ENCODE results near the gene CDC42BPA. TPM values are rescaled to one million over a fixed set of nuclear protein-coding genes. Genes with fewer than 3 reads are reported as not detected.

The CDC42BPA gene
- total RNA-seq, 2 donors from 2014 or later: 30.0 to 34.3 TPM

DNA sequence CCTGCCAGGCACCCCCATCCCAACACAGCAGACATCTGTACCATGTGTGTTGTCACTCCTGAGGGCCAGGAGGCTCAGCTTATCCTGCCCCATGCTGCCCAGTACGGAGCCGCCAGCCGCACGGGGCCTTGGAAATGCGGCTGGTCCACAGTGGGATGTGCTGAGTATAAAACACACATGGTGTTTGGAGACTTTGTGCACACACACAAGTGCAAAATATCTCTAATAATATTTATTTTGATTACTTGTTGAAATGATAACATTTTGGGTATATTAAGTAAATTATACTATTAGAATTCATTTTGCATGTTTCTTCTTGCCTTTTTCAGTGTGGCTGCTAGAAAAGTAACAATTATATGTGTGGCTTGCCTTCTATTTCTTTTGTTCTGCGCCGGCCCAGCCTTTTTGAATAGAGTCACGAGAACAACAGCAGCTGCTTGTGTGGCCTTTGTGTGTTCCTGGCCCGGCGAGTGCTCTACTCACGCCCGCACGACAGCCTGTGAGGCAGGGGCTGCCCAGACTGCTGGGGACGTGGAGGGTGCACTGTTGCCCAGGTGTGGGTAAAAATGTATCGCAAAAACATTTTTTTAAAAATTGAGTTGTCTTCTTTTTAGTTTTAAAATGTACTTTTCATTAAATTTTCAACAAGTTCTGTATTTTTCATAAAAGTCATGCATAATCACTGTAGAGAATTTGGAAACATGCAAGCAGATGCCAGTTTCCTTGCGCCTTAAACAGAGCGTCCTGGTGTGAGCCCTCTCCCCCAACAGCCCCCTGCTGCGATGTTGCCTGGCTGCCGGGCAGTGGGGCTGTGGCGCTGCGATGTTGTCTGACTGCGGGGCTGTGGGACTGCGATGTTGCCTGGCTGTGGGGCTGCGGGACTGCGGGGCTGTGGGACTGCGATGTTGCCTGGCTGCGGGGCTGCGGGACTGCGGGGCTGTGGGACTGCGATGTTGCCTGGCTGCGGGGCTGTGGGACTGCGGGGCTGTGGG lies 342.7 kb downstream of the CDC42BPA start:
- peaks cover 5% of the 10 kb centered on the region for H3K36me3 Mint-ChIP-seq (ENCODE audit: low read depth)
- H3K9me3 ChIP-seq (ENCODE audit: control insufficient read depth, low read length): peaks cover 10% of the 10 kb centered on the region
- H3K27me3 Mint-ChIP-seq (ENCODE audit: insufficient read depth): no peaks in the 10 kb centered on the region
- H3K27ac Mint-ChIP-seq: peak overlapping the region; percentile 45
- H3K9me3 Mint-ChIP-seq: peaks cover 7% of the 10 kb centered on the region
- H3K27me3 ChIP-seq (ENCODE audit: control insufficient read depth, insufficient read depth, low read length, poor library complexity, severe bottlenecking): no peaks in the 10 kb centered on the region
- H3K9ac ChIP-seq (ENCODE audit: extremely low read depth, low read length, poor library complexity, severe bottlenecking): no peak overlapping the region
- H3K4me1 Mint-ChIP-seq: peaks cover 12% of the 10 kb centered on the region
- H3K4me1 ChIP-seq (ENCODE audit: control insufficient read depth, insufficient read depth, low read length): no peaks in the 10 kb centered on the region
- H3K4me3 ChIP-seq (ENCODE audit: low read length): no peak overlapping the region
- no peaks in the 10 kb centered on the region for H3K36me3 ChIP-seq (ENCODE audit: control insufficient read depth, insufficient read depth, low read length)
- WGBS, 2 experiments (ENCODE audit: insufficient coverage in 1 of 2, insufficient read length in 1 of 2): 63 to 89% methylated on average over 9 to 26 of the region's 32 CpGs
- H3K4me3 Mint-ChIP-seq: no peak overlapping the region
- TF ChIP-seq, protein P1, sequence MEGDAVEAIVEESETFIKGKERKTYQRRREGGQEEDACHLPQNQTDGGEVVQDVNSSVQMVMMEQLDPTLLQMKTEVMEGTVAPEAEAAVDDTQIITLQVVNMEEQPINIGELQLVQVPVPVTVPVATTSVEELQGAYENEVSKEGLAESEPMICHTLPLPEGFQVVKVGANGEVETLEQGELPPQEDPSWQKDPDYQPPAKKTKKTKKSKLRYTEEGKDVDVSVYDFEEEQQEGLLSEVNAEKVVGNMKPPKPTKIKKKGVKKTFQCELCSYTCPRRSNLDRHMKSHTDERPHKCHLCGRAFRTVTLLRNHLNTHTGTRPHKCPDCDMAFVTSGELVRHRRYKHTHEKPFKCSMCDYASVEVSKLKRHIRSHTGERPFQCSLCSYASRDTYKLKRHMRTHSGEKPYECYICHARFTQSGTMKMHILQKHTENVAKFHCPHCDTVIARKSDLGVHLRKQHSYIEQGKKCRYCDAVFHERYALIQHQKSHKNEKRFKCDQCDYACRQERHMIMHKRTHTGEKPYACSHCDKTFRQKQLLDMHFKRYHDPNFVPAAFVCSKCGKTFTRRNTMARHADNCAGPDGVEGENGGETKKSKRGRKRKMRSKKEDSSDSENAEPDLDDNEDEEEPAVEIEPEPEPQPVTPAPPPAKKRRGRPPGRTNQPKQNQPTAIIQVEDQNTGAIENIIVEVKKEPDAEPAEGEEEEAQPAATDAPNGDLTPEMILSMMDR (conservative IDR thresholded peaks at IDR 0.05): no peak
- H3K27ac ChIP-seq (ENCODE audit: low read depth, low read length): peak overlapping the region; percentile 19
- peak; percentile 30 for DNase-seq

DNA sequence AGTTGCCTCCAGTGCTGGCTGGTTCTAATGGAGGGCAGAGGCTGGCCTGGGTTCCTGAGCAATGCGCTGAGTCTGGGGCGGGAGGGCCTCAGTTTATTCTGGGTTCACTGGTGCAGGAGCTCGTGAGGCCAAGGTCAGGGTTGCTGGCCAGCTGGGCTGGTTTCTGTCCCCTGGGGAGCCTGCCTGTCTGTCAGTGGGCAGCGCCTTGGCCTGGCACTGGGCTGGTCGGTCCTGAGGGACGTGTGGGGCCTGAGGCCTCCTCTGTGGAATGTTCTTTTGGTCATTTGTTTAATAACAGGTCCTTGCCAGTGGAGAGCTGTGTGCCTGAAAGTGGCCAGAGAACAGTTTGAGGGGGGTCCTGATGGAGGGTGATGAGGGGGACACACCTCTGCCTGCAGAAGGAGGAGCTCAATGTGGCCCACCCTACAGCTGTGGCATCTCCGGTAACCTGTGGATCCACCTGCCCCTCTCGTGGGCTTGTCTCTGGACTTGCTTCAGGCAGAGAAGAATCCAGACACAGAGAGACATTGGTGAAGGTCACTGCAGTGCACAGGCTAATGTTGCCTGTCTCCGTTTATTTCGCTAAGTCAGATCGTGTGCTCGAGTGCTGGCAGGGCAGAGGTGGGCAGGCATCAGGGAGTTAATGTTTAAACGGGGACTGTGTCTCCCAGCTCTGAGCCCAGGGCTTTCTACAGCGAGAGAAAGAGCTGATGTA lies 343.6 kb downstream of the CDC42BPA start:
- Mint-ChIP-seq H3K36me3 (ENCODE audit: low read depth) (peaks cover 5% of the 10 kb centered on the region), H3K4me1 (peaks cover 12% of the 10 kb centered on the region), H3K9me3 (peaks cover 7% of the 10 kb centered on the region), H3K4me3 (no peak overlapping the region), H3K27me3 (ENCODE audit: insufficient read depth) (no peaks in the 10 kb centered on the region), H3K27ac (peak overlapping the region; percentile 58)
- peak; percentile 42 for DNase-seq
- Histone ChIP-seq H3K4me3 (ENCODE audit: low read length) (no peak overlapping the region), H3K9ac (ENCODE audit: extremely low read depth, low read length, poor library complexity, severe bottlenecking) (no peak overlapping the region), H3K27ac (ENCODE audit: low read depth, low read length) (peak overlapping the region; percentile 19), H3K27me3 (ENCODE audit: control insufficient read depth, insufficient read depth, low read length, poor library complexity, severe bottlenecking) (no peaks in the 10 kb centered on the region), H3K9me3 (ENCODE audit: control insufficient read depth, low read length) (peaks cover 10% of the 10 kb centered on the region), H3K36me3 (ENCODE audit: control insufficient read depth, insufficient read depth, low read length) (no peaks in the 10 kb centered on the region), H3K4me1 (ENCODE audit: control insufficient read depth, insufficient read depth, low read length) (no peaks in the 10 kb centered on the region)
- 89 to 95% methylated on average over 9 to 14 of the region's 14 CpGs for WGBS, 2 experiments (ENCODE audit: insufficient coverage in 1 of 2, insufficient read length in 1 of 2)
- TF ChIP-seq, protein P1 (conservative IDR thresholded peaks at IDR 0.05): no peak

DNA sequence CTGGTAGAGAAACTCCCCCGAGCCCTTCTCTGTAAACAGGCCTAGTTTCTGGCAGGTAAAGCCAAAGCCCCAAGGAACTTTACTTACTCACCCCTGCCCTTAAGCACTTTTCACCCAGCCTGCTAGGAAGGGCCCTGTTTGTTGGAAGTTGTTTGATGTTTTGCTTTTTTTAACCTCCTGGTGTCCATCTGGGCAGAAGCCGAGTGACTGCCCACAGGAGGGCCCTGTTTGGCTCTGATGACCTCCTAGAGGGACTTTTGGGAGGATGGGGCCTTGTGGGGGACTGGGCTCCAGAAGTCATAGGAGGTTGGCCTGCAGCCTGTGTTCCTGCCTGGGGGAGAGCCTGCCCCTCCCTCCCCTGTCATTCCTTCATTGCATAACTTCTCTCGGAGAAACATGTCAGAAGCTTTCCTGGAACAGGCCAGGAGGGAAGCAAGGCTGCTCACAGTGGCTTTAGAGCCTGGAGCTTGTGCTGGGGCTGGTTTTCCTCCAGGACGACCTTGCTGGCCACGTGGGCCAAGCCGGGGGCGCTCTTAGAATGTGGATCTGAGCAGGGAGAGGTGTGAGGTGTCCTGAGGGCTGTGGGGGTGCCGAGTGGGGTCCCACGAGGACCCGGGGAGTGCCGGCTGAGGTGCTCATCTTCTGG lies 344.3 kb downstream of the CDC42BPA start:
- H3K9me3 Mint-ChIP-seq: peaks cover 7% of the 10 kb centered on the region
- peaks cover 12% of the 10 kb centered on the region for H3K4me1 Mint-ChIP-seq
- peaks cover 10% of the 10 kb centered on the region for H3K9me3 ChIP-seq (ENCODE audit: control insufficient read depth, low read length)
- H3K4me3 ChIP-seq (ENCODE audit: low read length): no peak overlapping the region
- H3K27me3 Mint-ChIP-seq (ENCODE audit: insufficient read depth): no peaks in the 10 kb centered on the region
- H3K36me3 ChIP-seq (ENCODE audit: control insufficient read depth, insufficient read depth, low read length): no peaks in the 10 kb centered on the region
- TF ChIP-seq, protein P1 (conservative IDR thresholded peaks at IDR 0.05): no peak
- peaks cover 9% of the 10 kb centered on the region for H3K36me3 Mint-ChIP-seq (ENCODE audit: low read depth)
- H3K27me3 ChIP-seq (ENCODE audit: control insufficient read depth, insufficient read depth, low read length, poor library complexity, severe bottlenecking): no peaks in the 10 kb centered on the region
- peak; percentile 47 for DNase-seq
- no peak overlapping the region for H3K4me3 Mint-ChIP-seq
- WGBS, 2 experiments (ENCODE audit: insufficient coverage in 1 of 2, insufficient read length in 1 of 2): 80 to 88% methylated on average over 2 to 11 of the region's 11 CpGs
- peak overlapping the region; percentile 58 for H3K27ac Mint-ChIP-seq
- H3K4me1 ChIP-seq (ENCODE audit: control insufficient read depth, insufficient read depth, low read length): no peaks in the 10 kb centered on the region
- H3K9ac ChIP-seq (ENCODE audit: extremely low read depth, low read length, poor library complexity, severe bottlenecking): no peak overlapping the region
- H3K27ac ChIP-seq (ENCODE audit: low read depth, low read length): peak overlapping the region; percentile 17
